SK-N-SH treated with all-trans-retinoic acid at 6 μM for 48 hours (cell line): ENCODE measurements around the gene ST3GAL3.

Experiments used
- ATAC-seq: fragments of 200-7000 bp; cut with Tn5 transposase; 3 replicates; pipeline ENCODE4 v1.9.1; 2020; ENCODE audit warnings: mild to moderate bottlenecking, moderate library complexity
- ARNTL ChIP-seq: fragments of 450-650 bp; formaldehyde crosslinking; IDR thresholded peaks from 2 replicates; pipeline ENCODE4 v1.5.0; 2020; ENCODE audit warnings: low read depth, mild to moderate bottlenecking, moderate library complexity, borderline replicate concordance
- CSDC2 ChIP-seq: fragments of 250-450 bp; sonication (Bioruptor Pico); IDR thresholded peaks from 2 replicates; pipeline ENCODE4 v1.5.0; 2020; ENCODE audit warnings: mild to moderate bottlenecking, moderate library complexity
- ESRRG ChIP-seq: fragments of 250-450 bp; sonication (Bioruptor Pico); IDR thresholded peaks from 2 replicates; pipeline ENCODE4 v1.6.1; 2021; ENCODE audit warnings: mild to moderate bottlenecking
- GLIS3 ChIP-seq: fragments of 250-450 bp; sonication (Bioruptor Pico); IDR thresholded peaks from 2 replicates; pipeline ENCODE4 v1.5.0; 2020; ENCODE audit warnings: mild to moderate bottlenecking, moderate library complexity
- ISL1 ChIP-seq: fragments of 250-450 bp; sonication (Bioruptor Pico); IDR thresholded peaks from 2 replicates; pipeline ENCODE4 v2.1.2; 2022; ENCODE audit warnings: mild to moderate bottlenecking, moderate library complexity
- OSR1 ChIP-seq: fragments of 250-450 bp; sonication (Bioruptor Pico); IDR thresholded peaks from 2 replicates; pipeline ENCODE4 v1.8.0; 2022; ENCODE audit warnings: moderate library complexity, mild to moderate bottlenecking, inconsistent platforms
- PPARA ChIP-seq: fragments of 250-450 bp; sonication (Bioruptor Pico); IDR thresholded peaks from 2 replicates; pipeline ENCODE4 v1.5.0; 2020; ENCODE audit warnings: mild to moderate bottlenecking, borderline replicate concordance
- RARB ChIP-seq: fragments of 250-450 bp; sonication (Bioruptor Pico); IDR thresholded peaks from 2 replicates; pipeline ENCODE4 v1.8.0; 2021; ENCODE audit warnings: mild to moderate bottlenecking, moderate library complexity
- SNAI2 ChIP-seq: fragments of 250-450 bp; sonication (Bioruptor Pico); IDR thresholded peaks from 2 replicates; pipeline ENCODE4 v1.5.0; 2020; ENCODE audit warnings: mild to moderate bottlenecking, moderate library complexity
- TCF4 ChIP-seq: fragments of 250-450 bp; sonication (Bioruptor Pico); IDR thresholded peaks from 2 replicates; pipeline ENCODE4 v1.8.0; 2021; ENCODE audit warnings: mild to moderate bottlenecking, moderate library complexity, borderline replicate concordance
- TOX ChIP-seq: fragments of 250-450 bp; sonication (Bioruptor Pico); IDR thresholded peaks from 2 replicates; pipeline ENCODE4 v1.8.0; 2021; ENCODE audit warnings: mild to moderate bottlenecking, moderate library complexity, borderline replicate concordance
- ZFP3 ChIP-seq: fragments of 250-450 bp; sonication (Bioruptor Pico); IDR thresholded peaks from 2 replicates; pipeline ENCODE4 v1.5.0; 2020; ENCODE audit warnings: mild to moderate bottlenecking, moderate library complexity
- ZFP30 ChIP-seq: fragments of 450-650 bp; formaldehyde crosslinking; IDR thresholded peaks from 2 replicates; pipeline ENCODE4 v1.5.0; 2022; ENCODE audit warnings: mild to moderate bottlenecking, moderate library complexity
- ZNF565 ChIP-seq: fragments of 450-650 bp; formaldehyde crosslinking; conservative IDR thresholded peaks from 2 replicates; pipeline ENCODE4 v1.5.0; 2020; ENCODE audit warnings: low read depth, mild to moderate bottlenecking, moderate library complexity
- ZNF70 ChIP-seq: fragments of 450-650 bp; formaldehyde crosslinking; IDR thresholded peaks from 2 replicates; pipeline ENCODE4 v1.5.0; 2020; ENCODE audit warnings: mild to moderate bottlenecking, moderate library complexity
- ZNF8 ChIP-seq: fragments of 450-650 bp; formaldehyde crosslinking; IDR thresholded peaks from 2 replicates; pipeline ENCODE4 v1.5.0; 2020; ENCODE audit warnings: mild to moderate bottlenecking, moderate library complexity
- TF ChIP-seq, protein P1 (sequence below): fragments of 250-450 bp; sonication (Bioruptor Pico); IDR thresholded peaks from 2 replicates; pipeline ENCODE4 v1.5.1; 2021; ENCODE audit warnings: mild to moderate bottlenecking, moderate library complexity
- TF ChIP-seq, protein P2 (sequence below): fragments of 250-450 bp; sonication (Bioruptor Pico); IDR thresholded peaks from 2 replicates; pipeline ENCODE4 v1.8.0; 2021; ENCODE audit warnings: low read depth, mild to moderate bottlenecking, moderate library complexity, borderline replicate concordance
- TF ChIP-seq, protein P3 (sequence below): fragments of 250-450 bp; sonication (Bioruptor Pico); IDR thresholded peaks from 2 replicates; pipeline ENCODE4 v1.5.0; 2020; ENCODE audit warnings: mild to moderate bottlenecking, moderate library complexity

Gene ST3GAL3

DNA sequence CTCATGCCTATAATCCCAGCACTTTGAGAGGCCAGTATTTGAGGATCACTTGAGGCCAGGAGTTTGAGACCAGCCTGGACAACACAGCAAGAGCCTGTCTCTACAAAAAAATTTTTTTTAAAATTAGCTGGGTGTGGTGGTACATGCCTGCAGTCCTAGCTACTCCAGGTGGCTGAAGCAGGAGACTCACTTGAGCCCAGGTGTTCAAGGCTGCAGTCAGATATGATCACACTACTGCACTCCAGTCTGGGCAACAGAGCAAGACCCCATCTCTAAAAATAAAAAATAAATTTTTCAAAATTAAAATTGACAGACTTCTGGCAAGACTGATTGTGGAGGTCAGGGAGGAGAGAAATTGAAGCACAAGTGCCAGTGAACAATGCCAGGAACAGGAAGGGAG is 60.8 kb downstream of the ST3GAL3 start:
- TF ChIP-seq ESRRG (CRISPR knock-in tag) (no peak), ZFP3 (no peak)
- TF ChIP-seq, protein P1, sequence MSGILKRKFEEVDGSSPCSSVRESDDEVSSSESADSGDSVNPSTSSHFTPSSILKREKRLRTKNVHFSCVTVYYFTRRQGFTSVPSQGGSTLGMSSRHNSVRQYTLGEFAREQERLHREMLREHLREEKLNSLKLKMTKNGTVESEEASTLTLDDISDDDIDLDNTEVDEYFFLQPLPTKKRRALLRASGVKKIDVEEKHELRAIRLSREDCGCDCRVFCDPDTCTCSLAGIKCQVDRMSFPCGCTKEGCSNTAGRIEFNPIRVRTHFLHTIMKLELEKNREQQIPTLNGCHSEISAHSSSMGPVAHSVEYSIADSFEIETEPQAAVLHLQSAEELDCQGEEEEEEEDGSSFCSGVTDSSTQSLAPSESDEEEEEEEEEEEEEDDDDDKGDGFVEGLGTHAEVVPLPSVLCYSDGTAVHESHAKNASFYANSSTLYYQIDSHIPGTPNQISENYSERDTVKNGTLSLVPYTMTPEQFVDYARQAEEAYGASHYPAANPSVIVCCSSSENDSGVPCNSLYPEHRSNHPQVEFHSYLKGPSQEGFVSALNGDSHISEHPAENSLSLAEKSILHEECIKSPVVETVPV (CRISPR knock-in tag), result no peak
- ATAC-seq, result no peak

DNA sequence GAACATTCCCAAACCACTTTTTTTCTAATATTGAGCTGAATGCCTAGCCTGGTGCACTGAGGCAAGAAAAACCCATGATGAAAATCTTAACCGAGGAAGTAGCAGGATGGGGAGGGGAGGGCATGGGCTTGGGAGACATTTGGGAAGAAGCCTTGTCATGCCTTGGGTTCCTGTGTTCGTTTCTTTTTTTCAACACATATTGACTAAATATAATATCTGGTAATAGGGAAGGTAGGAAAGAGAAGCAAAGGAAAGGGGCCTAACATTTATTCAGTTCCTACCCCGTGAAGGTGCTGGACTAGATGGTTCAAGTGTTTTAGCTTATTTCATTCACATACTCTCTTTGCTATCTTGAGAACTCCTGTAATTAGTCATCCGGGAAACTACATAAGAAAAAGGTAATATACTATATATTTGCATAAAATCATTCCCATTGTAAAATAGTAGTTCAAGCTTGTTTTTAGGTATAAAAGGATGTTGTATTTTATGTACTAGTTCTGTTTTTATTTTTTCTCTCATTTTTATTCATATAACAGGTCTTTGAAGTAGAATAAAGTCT is 62.1 kb downstream of the ST3GAL3 start:
- ATAC-seq, result no peak
- TF ChIP-seq, protein P2, sequence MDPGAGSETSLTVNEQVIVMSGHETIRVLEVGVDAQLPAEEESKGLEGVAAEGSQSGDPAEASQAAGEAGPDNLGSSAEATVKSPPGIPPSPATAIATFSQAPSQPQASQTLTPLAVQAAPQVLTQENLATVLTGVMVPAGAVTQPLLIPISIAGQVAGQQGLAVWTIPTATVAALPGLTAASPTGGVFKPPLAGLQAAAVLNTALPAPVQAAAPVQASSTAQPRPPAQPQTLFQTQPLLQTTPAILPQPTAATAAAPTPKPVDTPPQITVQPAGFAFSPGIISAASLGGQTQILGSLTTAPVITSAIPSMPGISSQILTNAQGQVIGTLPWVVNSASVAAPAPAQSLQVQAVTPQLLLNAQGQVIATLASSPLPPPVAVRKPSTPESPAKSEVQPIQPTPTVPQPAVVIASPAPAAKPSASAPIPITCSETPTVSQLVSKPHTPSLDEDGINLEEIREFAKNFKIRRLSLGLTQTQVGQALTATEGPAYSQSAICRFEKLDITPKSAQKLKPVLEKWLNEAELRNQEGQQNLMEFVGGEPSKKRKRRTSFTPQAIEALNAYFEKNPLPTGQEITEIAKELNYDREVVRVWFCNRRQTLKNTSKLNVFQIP (CRISPR knock-in tag), result no peak
- TF ChIP-seq ZNF8 (CRISPR knock-in tag) (no peak), CSDC2 (CRISPR knock-in tag) (no peak), ARNTL (CRISPR knock-in tag) (no peak), ESRRG (CRISPR knock-in tag) (no peak)

DNA sequence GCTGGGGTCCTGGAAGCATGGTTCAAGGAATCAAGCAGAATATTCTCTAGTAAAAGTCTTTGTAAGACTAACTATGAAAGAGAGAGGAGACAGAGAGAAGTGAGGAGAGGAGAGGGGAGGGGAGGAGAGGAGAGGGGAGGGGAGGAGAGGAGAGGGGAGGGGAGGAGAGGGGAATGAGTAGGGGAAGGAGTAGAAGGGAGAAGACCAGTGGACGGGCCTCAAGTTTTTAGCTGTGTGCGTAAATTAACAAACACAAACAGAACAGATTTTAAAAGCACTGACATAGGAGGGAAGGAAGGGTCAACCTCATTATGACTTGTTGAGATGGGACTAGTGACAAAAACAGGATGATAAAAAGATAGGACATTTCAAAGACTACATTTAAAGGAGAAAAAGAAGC is 62.8 kb downstream of the ST3GAL3 start:
- ATAC-seq, result no peak
- no peak for TF ChIP-seq ESRRG (CRISPR knock-in tag)
- no peak for TF ChIP-seq TOX (CRISPR knock-in tag)
- no peak for TF ChIP-seq OSR1 (CRISPR knock-in tag)
- TF ChIP-seq, protein P3, sequence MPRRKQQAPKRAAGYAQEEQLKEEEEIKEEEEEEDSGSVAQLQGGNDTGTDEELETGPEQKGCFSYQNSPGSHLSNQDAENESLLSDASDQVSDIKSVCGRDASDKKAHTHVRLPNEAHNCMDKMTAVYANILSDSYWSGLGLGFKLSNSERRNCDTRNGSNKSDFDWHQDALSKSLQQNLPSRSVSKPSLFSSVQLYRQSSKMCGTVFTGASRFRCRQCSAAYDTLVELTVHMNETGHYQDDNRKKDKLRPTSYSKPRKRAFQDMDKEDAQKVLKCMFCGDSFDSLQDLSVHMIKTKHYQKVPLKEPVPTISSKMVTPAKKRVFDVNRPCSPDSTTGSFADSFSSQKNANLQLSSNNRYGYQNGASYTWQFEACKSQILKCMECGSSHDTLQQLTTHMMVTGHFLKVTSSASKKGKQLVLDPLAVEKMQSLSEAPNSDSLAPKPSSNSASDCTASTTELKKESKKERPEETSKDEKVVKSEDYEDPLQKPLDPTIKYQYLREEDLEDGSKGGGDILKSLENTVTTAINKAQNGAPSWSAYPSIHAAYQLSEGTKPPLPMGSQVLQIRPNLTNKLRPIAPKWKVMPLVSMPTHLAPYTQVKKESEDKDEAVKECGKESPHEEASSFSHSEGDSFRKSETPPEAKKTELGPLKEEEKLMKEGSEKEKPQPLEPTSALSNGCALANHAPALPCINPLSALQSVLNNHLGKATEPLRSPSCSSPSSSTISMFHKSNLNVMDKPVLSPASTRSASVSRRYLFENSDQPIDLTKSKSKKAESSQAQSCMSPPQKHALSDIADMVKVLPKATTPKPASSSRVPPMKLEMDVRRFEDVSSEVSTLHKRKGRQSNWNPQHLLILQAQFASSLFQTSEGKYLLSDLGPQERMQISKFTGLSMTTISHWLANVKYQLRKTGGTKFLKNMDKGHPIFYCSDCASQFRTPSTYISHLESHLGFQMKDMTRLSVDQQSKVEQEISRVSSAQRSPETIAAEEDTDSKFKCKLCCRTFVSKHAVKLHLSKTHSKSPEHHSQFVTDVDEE (CRISPR knock-in tag), result no peak
- no peak for TF ChIP-seq PPARA (CRISPR knock-in tag)
- TF ChIP-seq RARB (CRISPR knock-in tag), result no peak
- no peak for TF ChIP-seq ISL1
- TF ChIP-seq ZNF70 (CRISPR knock-in tag), result no peak
- TF ChIP-seq GLIS3 (CRISPR knock-in tag), result no peak
- TF ChIP-seq ARNTL (CRISPR knock-in tag), result no peak
- TF ChIP-seq ZFP3, result no peak
- TF ChIP-seq TCF4 (CRISPR knock-in tag), result no peak
- TF ChIP-seq ZNF8 (CRISPR knock-in tag), result no peak
- TF ChIP-seq ZNF565 (CRISPR knock-in tag), result no peak
- TF ChIP-seq SNAI2 (CRISPR knock-in tag), result no peak

DNA sequence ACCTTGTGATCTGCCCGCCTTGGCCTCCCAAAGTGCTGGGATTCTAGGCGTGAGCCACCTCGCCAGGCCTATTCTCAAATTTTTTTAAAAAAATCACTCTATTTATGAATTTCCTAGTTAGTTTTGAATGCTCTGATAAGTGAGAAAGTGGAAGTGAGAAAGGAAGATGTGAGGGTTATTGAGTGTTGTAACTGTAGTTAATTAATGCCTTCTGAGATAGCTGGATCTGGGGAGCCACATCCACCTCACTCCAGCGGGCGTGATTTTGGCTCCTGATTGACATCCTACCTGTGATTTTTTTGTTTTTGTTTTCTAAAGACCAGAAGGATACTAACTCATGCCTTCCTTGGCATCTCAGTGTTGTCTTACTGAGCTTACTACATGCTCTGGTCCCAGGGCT is 65.6 kb downstream of the ST3GAL3 start:
- TF ChIP-seq OSR1 (CRISPR knock-in tag) (no peak), PPARA (CRISPR knock-in tag) (no peak), ZNF565 (CRISPR knock-in tag) (no peak), ZNF8 (CRISPR knock-in tag) (no peak), ZNF70 (CRISPR knock-in tag) (no peak), ZFP30 (CRISPR knock-in tag) (no peak), ARNTL (CRISPR knock-in tag) (no peak), ESRRG (CRISPR knock-in tag) (no peak), CSDC2 (CRISPR knock-in tag) (no peak), SNAI2 (CRISPR knock-in tag) (no peak)
- TF ChIP-seq, protein P2 (CRISPR knock-in tag), result no peak
- ATAC-seq, result no peak
